Measurements from ENCODE around the gene HDAC4.
"Not testable (repeated sequence)": the region's sequence is repeated elsewhere in the genome, so short reads cannot be mapped to it uniquely, and the experiment has no call there.

Gene HDAC4

DNA sequence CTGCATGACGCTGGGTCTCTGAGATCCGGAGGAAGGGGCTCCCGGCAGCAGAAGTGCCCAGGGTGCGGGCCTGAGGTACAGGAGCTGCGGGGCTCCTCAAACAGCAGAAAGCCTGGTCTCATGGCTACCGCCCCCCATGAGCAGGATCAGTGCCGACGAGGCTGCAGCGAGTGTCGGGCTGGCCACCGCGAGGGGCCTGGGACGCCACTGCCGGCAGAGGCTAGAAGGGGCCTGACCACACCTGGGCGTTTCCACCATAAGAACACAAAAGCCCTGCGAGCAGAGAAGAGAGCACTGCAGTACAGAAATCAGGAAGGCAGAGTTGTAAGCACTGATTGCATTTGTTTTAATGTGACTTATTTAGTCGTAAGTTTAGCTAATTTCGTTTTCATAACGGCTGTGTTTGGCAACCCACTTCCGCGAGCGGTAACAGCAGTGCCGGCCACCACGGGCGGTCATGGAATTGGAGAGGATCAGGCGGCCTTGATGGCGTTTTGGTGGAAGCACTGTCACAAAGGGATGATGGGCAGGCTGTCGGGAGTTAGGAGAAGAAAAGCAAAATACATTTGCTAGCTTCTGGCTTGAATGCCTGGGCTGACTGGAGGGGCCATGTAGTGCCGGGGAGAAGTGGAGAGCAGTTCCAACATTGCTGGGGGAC lies 117.4 kb downstream of the HDAC4 start:
- Histone ChIP-seq H3K36me3 (ENCODE audit: control insufficient read depth, insufficient read depth, low read length, severe bottlenecking) (no peaks in the 10 kb centered on the region), H3K4me3 (ENCODE audit: low read length) (no peak overlapping the region), H3K9me3 (ENCODE audit: control insufficient read depth, low read length) (no peaks in the 10 kb centered on the region), H3K4me1 (ENCODE audit: control insufficient read depth, insufficient read depth, low read length) (peaks cover 40% of the 10 kb centered on the region), H3K9ac (ENCODE audit: low read length) (no peak overlapping the region), H3K27me3 (replicated peaks; ENCODE audit: control insufficient read depth, insufficient read depth, low read length) (no peaks in the 10 kb centered on the region)
- no peak for DNase-seq (ENCODE audit: low read depth)

DNA sequence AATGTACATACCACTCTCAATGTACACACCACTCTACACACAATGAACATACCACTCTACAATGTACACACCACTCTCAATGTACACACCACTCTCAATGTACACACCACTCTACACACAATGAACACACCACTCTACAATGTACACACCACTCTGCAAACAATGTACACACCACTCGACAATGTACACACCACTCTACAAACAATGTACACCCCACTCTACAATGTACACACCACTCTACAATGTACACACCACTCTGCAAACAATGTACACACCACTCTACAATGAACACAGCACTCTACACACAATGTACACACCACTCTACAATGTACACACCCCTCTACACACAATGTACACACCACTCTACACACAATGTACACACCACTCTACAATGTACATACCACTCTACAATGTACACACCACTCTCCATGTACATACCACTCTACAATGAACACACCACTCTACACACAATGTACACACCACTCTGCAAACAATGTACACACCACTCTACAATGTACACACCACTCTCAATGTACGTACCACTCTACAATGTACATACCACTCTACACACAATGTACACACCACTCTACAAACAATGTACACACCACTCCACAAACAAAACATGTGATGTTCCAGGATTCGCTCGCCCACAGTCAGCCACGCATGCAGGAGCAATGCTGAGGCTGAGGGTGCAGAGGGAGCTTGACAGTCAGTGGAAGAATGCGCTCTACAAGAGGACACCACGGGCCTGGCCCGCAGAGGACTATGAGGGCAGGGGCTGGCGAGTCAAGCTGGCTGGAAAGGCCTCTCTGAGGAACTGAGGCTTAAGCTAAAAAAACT lies 118.2 kb downstream of the HDAC4 start:
- Histone ChIP-seq H3K27me3 (replicated peaks; ENCODE audit: control insufficient read depth, insufficient read depth, low read length) (no peaks in the 10 kb centered on the region), H3K4me1 (ENCODE audit: control insufficient read depth, insufficient read depth, low read length) (peaks cover 38% of the 10 kb centered on the region)
- no peak for DNase-seq (ENCODE audit: low read depth)

DNA sequence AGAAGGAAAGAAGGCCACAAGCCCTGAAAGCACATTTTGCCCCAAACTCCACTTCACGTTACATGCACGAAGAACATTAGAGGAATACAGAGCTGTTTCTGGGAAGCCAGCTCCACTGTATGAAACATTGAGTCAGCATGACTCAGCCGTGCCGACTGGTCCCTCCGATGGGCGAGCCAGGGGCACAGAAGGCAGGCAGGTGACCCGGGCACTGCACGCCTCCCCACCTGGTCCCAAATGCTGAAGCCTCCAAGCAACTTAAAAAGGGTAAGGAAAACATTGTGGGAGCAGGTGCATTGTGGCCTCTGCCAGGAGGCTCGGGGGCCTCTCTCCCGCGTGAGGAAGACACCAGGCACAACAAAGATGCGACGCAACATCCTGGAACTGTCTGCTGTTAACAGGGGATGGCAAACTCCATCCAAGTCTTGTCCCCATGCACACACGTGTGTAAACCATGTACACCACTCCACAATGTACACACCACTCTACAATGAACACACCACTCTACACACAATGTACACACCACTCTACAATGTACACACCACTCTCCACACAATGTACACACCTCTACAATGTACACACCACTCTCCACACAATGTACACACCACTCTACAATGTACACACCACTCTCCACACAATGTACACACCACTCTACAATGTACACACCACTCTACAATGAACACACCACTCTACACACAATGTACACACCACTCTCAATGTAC lies 120.4 kb downstream of the HDAC4 start:
- H3K9ac ChIP-seq (ENCODE audit: low read length), result peak overlapping the region; percentile 53
- peak; percentile 77 for DNase-seq (ENCODE audit: low read depth)
- not testable (repeated sequence) for H3K36me3 ChIP-seq (ENCODE audit: control insufficient read depth, insufficient read depth, low read length, severe bottlenecking); H3K9me3 ChIP-seq (ENCODE audit: control insufficient read depth, low read length); H3K4me3 ChIP-seq (ENCODE audit: low read length); H3K27me3 ChIP-seq (replicated peaks; ENCODE audit: control insufficient read depth, insufficient read depth, low read length)
- H3K4me1 ChIP-seq (ENCODE audit: control insufficient read depth, insufficient read depth, low read length), result peaks cover 46% of the 10 kb centered on the region

More for the DNA sequence above, 118.2 kb downstream of the HDAC4 start:
- H3K36me3 ChIP-seq (ENCODE audit: control insufficient read depth, insufficient read depth, low read length, severe bottlenecking), result no peaks in the 10 kb centered on the region
- H3K4me3 ChIP-seq (ENCODE audit: low read length), result no peak overlapping the region
- no peaks in the 10 kb centered on the region for H3K9me3 ChIP-seq (ENCODE audit: control insufficient read depth, low read length)
- H3K9ac ChIP-seq (ENCODE audit: low read length), result no peak overlapping the region

- H3K36me3 ChIP-seq (ENCODE audit: control insufficient read depth, insufficient read depth, low read length, severe bottlenecking), result no peaks in the 10 kb centered on the region
- H3K27me3 ChIP-seq (replicated peaks; ENCODE audit: control insufficient read depth, insufficient read depth, low read length), result no peaks in the 10 kb centered on the region
- H3K9ac ChIP-seq (ENCODE audit: low read length), result peak overlapping the region; percentile 53
- no peak for DNase-seq (ENCODE audit: low read depth)
- H3K9me3 ChIP-seq (ENCODE audit: control insufficient read depth, low read length), result no peaks in the 10 kb centered on the region
- H3K4me3 ChIP-seq (ENCODE audit: low read length), result peak overlapping the region; percentile 6
- H3K4me1 ChIP-seq (ENCODE audit: control insufficient read depth, insufficient read depth, low read length), result peaks cover 45% of the 10 kb centered on the region
Measured at GRCh38 chr2:239279508-239280295, 121.1 kb downstream of the HDAC4 start.

DNA sequence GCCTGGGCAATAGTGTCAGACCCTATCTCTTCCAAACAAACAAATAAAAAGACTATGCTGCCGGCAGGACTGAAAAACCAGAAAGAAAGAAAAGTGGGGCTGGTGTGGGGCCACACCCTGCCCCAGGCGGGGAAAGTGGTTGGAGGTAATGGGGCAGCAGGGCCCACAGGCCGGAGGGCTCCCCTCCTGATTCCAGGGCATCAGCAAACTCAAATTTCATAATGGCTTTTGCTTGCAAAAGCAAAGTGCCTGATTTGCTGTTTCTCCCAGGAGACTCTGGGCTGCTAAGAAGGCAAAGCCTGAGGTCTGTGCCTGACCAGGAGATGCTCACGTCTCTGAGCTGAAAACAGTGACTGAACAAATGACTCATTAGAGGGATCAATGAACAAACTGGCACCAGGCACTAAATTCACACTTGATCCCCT lies 121.9 kb downstream of the HDAC4 start:
- DNase-seq (ENCODE audit: low read depth), result no peak
- H3K9ac ChIP-seq (ENCODE audit: low read length), result peak overlapping the region; percentile 52
- H3K4me1 ChIP-seq (ENCODE audit: control insufficient read depth, insufficient read depth, low read length), result peaks cover 52% of the 10 kb centered on the region
- no peak overlapping the region for H3K4me3 ChIP-seq (ENCODE audit: low read length)
- no peaks in the 10 kb centered on the region for H3K9me3 ChIP-seq (ENCODE audit: control insufficient read depth, low read length)
- no peaks in the 10 kb centered on the region for H3K27me3 ChIP-seq (replicated peaks; ENCODE audit: control insufficient read depth, insufficient read depth, low read length)
- H3K36me3 ChIP-seq (ENCODE audit: control insufficient read depth, insufficient read depth, low read length, severe bottlenecking), result no peaks in the 10 kb centered on the region

GRCh38 chr2:239278361-239278760 lies 122.5 kb downstream of the HDAC4 start:
- Histone ChIP-seq H3K9me3 (ENCODE audit: control insufficient read depth, low read length) (no peaks in the 10 kb centered on the region), H3K4me3 (ENCODE audit: low read length) (no peak overlapping the region), H3K36me3 (ENCODE audit: control insufficient read depth, insufficient read depth, low read length, severe bottlenecking) (no peaks in the 10 kb centered on the region), H3K9ac (ENCODE audit: low read length) (peak overlapping the region; percentile 52), H3K27me3 (replicated peaks; ENCODE audit: control insufficient read depth, insufficient read depth, low read length) (no peaks in the 10 kb centered on the region), H3K4me1 (ENCODE audit: control insufficient read depth, insufficient read depth, low read length) (peaks cover 58% of the 10 kb centered on the region)
- DNase-seq (ENCODE audit: low read depth), result no peak

- no peaks in the 10 kb centered on the region for H3K36me3 ChIP-seq (ENCODE audit: control insufficient read depth, insufficient read depth, low read length, severe bottlenecking)
- H3K4me1 ChIP-seq (ENCODE audit: control insufficient read depth, insufficient read depth, low read length), result peaks cover 62% of the 10 kb centered on the region
- DNase-seq (ENCODE audit: low read depth), result no peak
Measured at GRCh38 chr2:239277401-239278085, 123.3 kb downstream of the HDAC4 start.

DNA sequence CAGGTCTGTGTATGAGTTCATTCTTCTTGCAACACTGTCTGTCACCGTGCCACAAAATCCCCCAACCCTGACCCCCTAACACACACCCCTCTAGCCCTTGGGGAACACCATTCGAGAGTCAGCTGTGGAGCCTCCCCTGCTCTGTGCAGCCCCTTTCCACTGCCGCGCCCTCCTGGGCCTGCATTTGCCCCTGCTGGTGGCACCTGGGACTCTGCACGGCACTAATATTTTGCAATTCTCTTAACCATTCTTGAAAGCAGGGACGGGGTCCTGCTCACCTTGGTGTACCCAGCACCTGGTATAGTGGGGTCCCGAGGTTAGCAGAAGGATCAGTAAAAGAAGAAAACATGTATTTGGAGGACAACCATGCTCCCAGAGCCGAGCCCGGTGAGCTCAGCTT lies 124.0 kb downstream of the HDAC4 start:
- peak overlapping the region; percentile 78 for H3K9ac ChIP-seq (ENCODE audit: low read length)
- H3K4me1 ChIP-seq (ENCODE audit: control insufficient read depth, insufficient read depth, low read length), result peaks cover 68% of the 10 kb centered on the region
- no peaks in the 10 kb centered on the region for H3K36me3 ChIP-seq (ENCODE audit: control insufficient read depth, insufficient read depth, low read length, severe bottlenecking)

More at GRCh38 chr2:239277401-239278085, 123.3 kb downstream of the HDAC4 start:
- Histone ChIP-seq H3K9ac (ENCODE audit: low read length) (peak overlapping the region; percentile 78), H3K9me3 (ENCODE audit: control insufficient read depth, low read length) (no peaks in the 10 kb centered on the region), H3K27me3 (replicated peaks; ENCODE audit: control insufficient read depth, insufficient read depth, low read length) (no peaks in the 10 kb centered on the region), H3K4me3 (ENCODE audit: low read length) (no peak overlapping the region)

GRCh38 chr2:239275847-239276831 lies 124.7 kb downstream of the HDAC4 start:
- peak overlapping the region; percentile 59 for H3K4me3 ChIP-seq (ENCODE audit: low read length)
- no peaks in the 10 kb centered on the region for H3K36me3 ChIP-seq (ENCODE audit: control insufficient read depth, insufficient read depth, low read length, severe bottlenecking)
- peaks cover 75% of the 10 kb centered on the region for H3K4me1 ChIP-seq (ENCODE audit: control insufficient read depth, insufficient read depth, low read length)
- no peaks in the 10 kb centered on the region for H3K27me3 ChIP-seq (replicated peaks; ENCODE audit: control insufficient read depth, insufficient read depth, low read length)
- H3K9ac ChIP-seq (ENCODE audit: low read length), result peak overlapping the region; percentile 78
- no peaks in the 10 kb centered on the region for H3K9me3 ChIP-seq (ENCODE audit: control insufficient read depth, low read length)
- peak; percentile 69 for DNase-seq (ENCODE audit: low read depth)

More for the DNA sequence above, 124.0 kb downstream of the HDAC4 start:
- H3K4me3 ChIP-seq (ENCODE audit: low read length), result no peak overlapping the region
- no peaks in the 10 kb centered on the region for H3K27me3 ChIP-seq (replicated peaks; ENCODE audit: control insufficient read depth, insufficient read depth, low read length)
- H3K9me3 ChIP-seq (ENCODE audit: control insufficient read depth, low read length), result no peaks in the 10 kb centered on the region
- no peak for DNase-seq (ENCODE audit: low read depth)

All from adipocyte (in vitro differentiated cells).